Gastroesophageal sphincter (tissue), 3 donors: ENCODE results near the gene DPRX.

Source experiments
- POLR2A ChIP-seq, 2 donors: fragments of 450-650 bp; IDR thresholded peaks; one replicate each; pipeline ENCODE4 v1.6.1; 2017; ENCODE audit warnings: antibody characterized with exemption in 2 of 2, mild to moderate bottlenecking in 2 of 2, moderate library complexity in 1 of 2
- POLR2AphosphoS5 ChIP-seq: sonication (generic); formaldehyde crosslinking; IDR thresholded peaks from one replicate; pipeline ENCODE4 v1.6.1; 2017; ENCODE audit warnings: antibody characterized with exemption
- TF ChIP-seq, protein P1 (sequence below), 4 experiments: fragments of 200-600 bp in 2 of 4; fragments of 450-650 bp in 2 of 4; sonication (generic) in 1 of 4; IDR thresholded peaks; one replicate each; pipeline ENCODE4 v1.5.1; 2017 to 2019; ENCODE audit warnings: antibody characterized with exemption in 4 of 4, mild to moderate bottlenecking in 2 of 4, moderate library complexity in 2 of 4

- TF ChIP-seq, protein P1, sequence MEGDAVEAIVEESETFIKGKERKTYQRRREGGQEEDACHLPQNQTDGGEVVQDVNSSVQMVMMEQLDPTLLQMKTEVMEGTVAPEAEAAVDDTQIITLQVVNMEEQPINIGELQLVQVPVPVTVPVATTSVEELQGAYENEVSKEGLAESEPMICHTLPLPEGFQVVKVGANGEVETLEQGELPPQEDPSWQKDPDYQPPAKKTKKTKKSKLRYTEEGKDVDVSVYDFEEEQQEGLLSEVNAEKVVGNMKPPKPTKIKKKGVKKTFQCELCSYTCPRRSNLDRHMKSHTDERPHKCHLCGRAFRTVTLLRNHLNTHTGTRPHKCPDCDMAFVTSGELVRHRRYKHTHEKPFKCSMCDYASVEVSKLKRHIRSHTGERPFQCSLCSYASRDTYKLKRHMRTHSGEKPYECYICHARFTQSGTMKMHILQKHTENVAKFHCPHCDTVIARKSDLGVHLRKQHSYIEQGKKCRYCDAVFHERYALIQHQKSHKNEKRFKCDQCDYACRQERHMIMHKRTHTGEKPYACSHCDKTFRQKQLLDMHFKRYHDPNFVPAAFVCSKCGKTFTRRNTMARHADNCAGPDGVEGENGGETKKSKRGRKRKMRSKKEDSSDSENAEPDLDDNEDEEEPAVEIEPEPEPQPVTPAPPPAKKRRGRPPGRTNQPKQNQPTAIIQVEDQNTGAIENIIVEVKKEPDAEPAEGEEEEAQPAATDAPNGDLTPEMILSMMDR (IDR thresholded peaks at IDR 0.05), result no peak
- TF ChIP-seq POLR2A (IDR thresholded peaks at IDR 0.05) (no peak), POLR2AphosphoS5 (no peak)
These were observed 23.4 kb downstream of the DPRX start for GRCh38 chr19:53655042-53655665.
